Measurements from ENCODE around the gene OR51B4. TPM values are rescaled to one million over a fixed set of nuclear protein-coding genes. Genes with fewer than 3 reads are reported as not detected.

OR51B4 gene
- total and polyA plus RNA-seq, 9 of the 15 experiments (the other 6 are each of a cell fraction or from before 2014, with no cell fraction given): 17.1 to 64.6 (median 39.9) TPM

DNA sequence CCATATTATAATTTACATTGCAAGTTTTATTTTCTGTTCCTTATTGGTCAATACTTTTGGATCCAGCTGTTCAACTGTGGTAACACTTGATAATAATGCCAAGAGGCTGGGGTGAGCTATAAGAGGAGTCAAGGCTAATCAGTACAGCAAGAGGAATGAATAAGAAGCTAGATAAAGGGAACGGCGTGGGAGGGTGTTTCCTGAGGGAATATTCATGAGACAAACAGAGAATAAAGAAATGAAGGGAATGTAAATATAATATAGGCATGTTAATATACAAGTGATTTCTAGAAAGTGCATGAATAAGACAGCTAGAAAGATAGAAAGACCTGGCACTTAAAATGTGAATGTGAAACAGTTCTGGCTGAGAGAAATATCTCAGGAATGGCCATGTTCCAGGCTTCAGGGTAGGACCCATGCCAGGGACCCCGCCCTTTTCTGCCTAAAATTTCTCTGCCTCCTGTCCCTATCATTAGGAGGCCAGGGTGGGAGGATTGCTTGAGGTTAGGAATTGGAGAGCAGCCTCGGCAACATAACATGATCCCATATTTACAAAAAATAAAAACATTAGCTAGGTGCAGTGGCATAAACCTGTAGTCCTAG is 3.9 kb downstream of the OR51B4 start (continued):
- TF ChIP-seq, protein P1, sequence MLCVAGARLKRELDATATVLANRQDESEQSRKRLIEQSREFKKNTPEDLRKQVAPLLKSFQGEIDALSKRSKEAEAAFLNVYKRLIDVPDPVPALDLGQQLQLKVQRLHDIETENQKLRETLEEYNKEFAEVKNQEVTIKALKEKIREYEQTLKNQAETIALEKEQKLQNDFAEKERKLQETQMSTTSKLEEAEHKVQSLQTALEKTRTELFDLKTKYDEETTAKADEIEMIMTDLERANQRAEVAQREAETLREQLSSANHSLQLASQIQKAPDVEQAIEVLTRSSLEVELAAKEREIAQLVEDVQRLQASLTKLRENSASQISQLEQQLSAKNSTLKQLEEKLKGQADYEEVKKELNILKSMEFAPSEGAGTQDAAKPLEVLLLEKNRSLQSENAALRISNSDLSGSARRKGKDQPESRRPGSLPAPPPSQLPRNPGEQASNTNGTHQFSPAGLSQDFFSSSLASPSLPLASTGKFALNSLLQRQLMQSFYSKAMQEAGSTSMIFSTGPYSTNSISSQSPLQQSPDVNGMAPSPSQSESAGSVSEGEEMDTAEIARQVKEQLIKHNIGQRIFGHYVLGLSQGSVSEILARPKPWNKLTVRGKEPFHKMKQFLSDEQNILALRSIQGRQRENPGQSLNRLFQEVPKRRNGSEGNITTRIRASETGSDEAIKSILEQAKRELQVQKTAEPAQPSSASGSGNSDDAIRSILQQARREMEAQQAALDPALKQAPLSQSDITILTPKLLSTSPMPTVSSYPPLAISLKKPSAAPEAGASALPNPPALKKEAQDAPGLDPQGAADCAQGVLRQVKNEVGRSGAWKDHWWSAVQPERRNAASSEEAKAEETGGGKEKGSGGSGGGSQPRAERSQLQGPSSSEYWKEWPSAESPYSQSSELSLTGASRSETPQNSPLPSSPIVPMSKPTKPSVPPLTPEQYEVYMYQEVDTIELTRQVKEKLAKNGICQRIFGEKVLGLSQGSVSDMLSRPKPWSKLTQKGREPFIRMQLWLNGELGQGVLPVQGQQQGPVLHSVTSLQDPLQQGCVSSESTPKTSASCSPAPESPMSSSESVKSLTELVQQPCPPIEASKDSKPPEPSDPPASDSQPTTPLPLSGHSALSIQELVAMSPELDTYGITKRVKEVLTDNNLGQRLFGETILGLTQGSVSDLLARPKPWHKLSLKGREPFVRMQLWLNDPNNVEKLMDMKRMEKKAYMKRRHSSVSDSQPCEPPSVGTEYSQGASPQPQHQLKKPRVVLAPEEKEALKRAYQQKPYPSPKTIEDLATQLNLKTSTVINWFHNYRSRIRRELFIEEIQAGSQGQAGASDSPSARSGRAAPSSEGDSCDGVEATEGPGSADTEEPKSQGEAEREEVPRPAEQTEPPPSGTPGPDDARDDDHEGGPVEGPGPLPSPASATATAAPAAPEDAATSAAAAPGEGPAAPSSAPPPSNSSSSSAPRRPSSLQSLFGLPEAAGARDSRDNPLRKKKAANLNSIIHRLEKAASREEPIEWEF (CRISPR knock-in tag; IDR thresholded peaks at IDR 0.05): no peak
- no peak for TF ChIP-seq SNIP1 (IDR thresholded peaks at IDR 0.05; ENCODE audit: low read depth)
- no peak for TF ChIP-seq TAF1 (IDR thresholded peaks at IDR 0.05; ENCODE audit: control insufficient read depth, extremely low read depth, insufficient read depth, low read length, severe bottlenecking)
- TF ChIP-seq HDAC3 (IDR thresholded peaks at IDR 0.05; ENCODE audit: borderline replicate concordance, partially characterized antibody): no peak
- TF ChIP-seq NCOR1 (IDR thresholded peaks at IDR 0.05): peak; percentile 37; the same call in 1 of the 2 replicates
- TF ChIP-seq ADNP (tag; IDR thresholded peaks at IDR 0.05): no peak
- TF ChIP-seq NFE2 (IDR thresholded peaks at IDR 0.05; ENCODE audit: low read depth): no peak
- TF ChIP-seq TCFL5 (CRISPR knock-in tag; conservative IDR thresholded peaks at IDR 0.05): no peak
- no peak for TF ChIP-seq CEBPG (CRISPR knock-in tag; IDR thresholded peaks at IDR 0.05)
- no peak for TF ChIP-seq CEBPG (tag; conservative IDR thresholded peaks at IDR 0.05 in 1 of 2, IDR thresholded peaks at IDR 0.05 in 1 of 2)
- 0 out of 2 replicates have a peak, but pooled peaks have one; percentile 13 for TF ChIP-seq FOSL1 (tag; conservative IDR thresholded peaks at IDR 0.05)
- no peak for TF ChIP-seq ZNF24 (IDR thresholded peaks at IDR 0.05)
- TF ChIP-seq, protein P2, sequence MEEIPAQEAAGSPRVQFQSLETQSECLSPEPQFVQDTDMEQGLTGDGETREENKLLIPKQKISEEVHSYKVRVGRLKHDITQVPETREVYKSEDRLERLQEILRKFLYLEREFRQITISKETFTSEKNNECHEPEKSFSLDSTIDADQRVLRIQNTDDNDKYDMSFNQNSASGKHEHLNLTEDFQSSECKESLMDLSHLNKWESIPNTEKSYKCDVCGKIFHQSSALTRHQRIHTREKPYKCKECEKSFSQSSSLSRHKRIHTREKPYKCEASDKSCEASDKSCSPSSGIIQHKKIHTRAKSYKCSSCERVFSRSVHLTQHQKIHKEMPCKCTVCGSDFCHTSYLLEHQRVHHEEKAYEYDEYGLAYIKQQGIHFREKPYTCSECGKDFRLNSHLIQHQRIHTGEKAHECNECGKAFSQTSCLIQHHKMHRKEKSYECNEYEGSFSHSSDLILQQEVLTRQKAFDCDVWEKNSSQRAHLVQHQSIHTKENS (CRISPR knock-in tag; IDR thresholded peaks at IDR 0.05): no peak
- no peak for TF ChIP-seq NEUROD1 (IDR thresholded peaks at IDR 0.05; ENCODE audit: borderline replicate concordance, low read depth, low read length, partially characterized antibody)
- no peak for TF ChIP-seq SIRT6 (IDR thresholded peaks at IDR 0.05; ENCODE audit: low read depth, low read length)
- TF ChIP-seq CXXC5 (CRISPR knock-in tag; IDR thresholded peaks at IDR 0.05): no peak
- no peak for TF ChIP-seq E2F3 (CRISPR knock-in tag; IDR thresholded peaks at IDR 0.05)
- no peak for TF ChIP-seq ILK (tag; IDR thresholded peaks at IDR 0.05; ENCODE audit: borderline replicate concordance, low read depth)
- no peak for TF ChIP-seq PML (IDR thresholded peaks at IDR 0.05; ENCODE audit: low read length)
- TF ChIP-seq TAF9B (IDR thresholded peaks at IDR 0.05; ENCODE audit: partially characterized antibody): no peak
- TF ChIP-seq ZKSCAN8 (CRISPR knock-in tag; IDR thresholded peaks at IDR 0.05): no peak
- no peak for TF ChIP-seq RHOXF2B (CRISPR knock-in tag; conservative IDR thresholded peaks at IDR 0.05)
- no peak for TF ChIP-seq PCBP1 (IDR thresholded peaks at IDR 0.05; ENCODE audit: low read depth, low read length, poor library complexity, severe bottlenecking)
- TF ChIP-seq RAD51 (IDR thresholded peaks at IDR 0.05; ENCODE audit: borderline replicate concordance, low read depth): no peak
- no peak for TF ChIP-seq KAT2B (IDR thresholded peaks at IDR 0.05; ENCODE audit: low read depth, low read length)
